ENCODE data around the gene CUL4A.
A peak's percentile ranks its signal among the peaks of the same experiment; 100 is the strongest.
"Not testable (repeated sequence)": the region's sequence is repeated elsewhere in the genome, so short reads cannot be mapped to it uniquely, and the experiment has no call there.

The CUL4A gene

DNA sequence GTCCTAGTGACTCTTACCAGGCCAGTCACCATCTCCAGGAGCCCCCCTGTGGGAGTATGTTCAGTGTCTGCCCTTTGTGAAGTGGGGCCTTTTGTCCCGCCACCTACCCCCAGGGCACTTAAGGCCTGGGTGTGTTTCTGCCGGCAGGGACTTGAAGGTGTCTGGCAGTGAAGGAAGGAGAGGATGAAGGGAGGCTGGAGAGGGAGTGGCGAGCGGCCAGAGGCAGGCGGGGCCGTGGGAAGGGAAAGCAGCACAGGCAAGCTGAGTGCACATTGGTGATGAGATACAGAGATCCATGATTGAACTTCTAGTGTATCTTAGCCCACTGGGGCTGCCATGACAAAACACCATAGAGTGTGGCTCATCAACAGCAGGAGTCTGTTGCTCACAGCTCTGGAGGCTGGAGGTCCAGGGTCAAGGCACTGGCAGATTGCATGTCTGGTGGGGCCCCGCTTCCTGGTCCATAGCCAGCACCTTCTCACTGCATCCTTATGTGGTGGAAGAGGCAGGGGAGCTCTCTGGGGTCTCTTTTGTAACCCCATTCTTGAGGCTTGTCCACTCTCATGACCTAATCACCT, 17.5 kb downstream of the CUL4A start:
- DNase-seq (ENCODE audit: insufficient read length, low spot score) (no peak), FAIRE-seq (no peak)
- TF ChIP-seq POLR2A (IDR thresholded peaks at IDR 0.05; ENCODE audit: low read depth, low read length), result no peak

DNA sequence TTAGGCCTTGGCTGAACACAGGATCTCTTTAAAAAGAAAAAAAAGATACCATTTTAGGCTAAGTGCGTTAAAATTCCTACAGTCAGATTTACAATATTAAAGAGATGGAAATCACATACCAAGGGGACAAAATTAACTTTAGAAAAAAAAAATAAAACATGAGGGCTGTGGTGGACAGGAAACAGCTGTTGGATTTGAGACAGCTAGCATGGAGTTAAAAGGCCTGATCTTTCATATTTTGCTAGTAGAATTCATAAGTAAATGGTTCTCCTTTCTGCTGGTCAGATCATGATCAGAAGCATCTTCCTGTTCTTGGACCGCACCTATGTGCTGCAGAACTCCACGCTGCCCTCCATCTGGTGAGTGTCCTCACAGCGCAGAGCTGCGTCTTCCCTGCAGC, 19.7 kb downstream of the CUL4A start:
- FAIRE-seq, result no peak
- TF ChIP-seq POLR2A (IDR thresholded peaks at IDR 0.05; ENCODE audit: low read depth, low read length), result no peak
- no peak for DNase-seq (ENCODE audit: insufficient read length, low spot score)

DNA sequence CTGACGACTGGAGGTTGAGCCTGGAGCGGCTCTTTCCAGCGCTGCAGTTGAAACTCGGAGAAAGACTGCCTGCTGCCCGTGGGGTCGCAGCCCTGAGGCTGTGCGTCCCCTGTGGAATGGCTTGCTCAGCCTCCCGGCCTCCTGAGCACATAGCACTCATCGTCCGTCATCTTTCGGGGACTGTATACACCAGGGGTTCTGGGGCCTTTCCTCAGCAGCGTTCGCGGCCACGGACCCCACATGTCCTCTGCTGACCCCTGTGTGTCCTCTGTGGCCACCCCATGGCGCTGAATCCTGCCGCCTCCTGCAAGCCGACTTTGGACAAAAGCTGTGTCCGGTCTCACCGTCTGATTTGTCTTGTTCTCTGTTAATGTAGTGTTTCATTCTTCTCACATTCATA, 20.4 kb downstream of the CUL4A start:
- no peak for DNase-seq (ENCODE audit: insufficient read length, low spot score)
- TF ChIP-seq POLR2A (IDR thresholded peaks at IDR 0.05; ENCODE audit: low read depth, low read length), result no peak
- FAIRE-seq, result no peak

DNA sequence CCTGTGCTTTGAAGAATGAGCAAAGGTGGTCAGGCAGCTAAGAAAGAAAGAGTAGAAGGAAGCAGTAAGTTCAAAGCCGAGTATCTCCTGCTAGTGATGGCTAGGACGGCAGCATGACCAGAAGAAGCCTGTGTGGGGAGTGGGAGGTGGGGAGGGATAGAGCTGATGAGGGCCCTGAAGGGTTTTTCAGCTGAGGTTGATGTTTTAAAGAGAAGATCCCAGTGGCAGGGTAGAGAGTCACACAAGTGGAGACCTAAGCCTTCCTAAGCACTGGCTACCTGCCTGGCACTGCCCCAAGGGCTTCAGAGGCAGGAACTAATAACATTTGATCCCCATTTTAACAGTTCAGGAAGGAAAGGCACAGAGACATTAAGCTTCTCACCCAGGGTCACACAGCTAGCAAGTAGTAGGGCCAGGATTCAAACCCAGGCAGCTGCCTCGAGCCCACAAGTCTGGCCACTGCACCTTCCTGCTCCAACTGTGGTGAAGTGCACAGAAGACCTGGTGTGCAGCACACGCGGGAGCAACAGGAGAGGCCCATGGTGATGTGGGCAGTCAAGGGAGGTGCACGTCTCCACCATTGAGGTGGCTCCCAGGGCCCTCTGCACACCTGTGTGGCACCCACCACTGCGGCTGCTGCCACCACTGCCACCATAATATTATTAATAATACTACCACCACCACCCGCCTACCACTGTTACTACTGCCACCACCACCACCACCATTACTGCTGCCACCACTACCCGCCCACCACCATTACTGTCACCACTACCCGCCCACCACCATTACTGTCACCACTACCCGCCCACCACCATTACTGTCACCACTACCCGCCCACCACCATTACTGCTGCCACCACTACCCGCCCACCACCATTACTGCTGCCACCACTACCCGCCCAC, 22.1 kb downstream of the CUL4A start:
- DNase-seq (ENCODE audit: insufficient read length, low spot score) (no peak), FAIRE-seq (peak; percentile 45)
- no peak for TF ChIP-seq POLR2A (IDR thresholded peaks at IDR 0.05; ENCODE audit: low read depth, low read length)

DNA sequence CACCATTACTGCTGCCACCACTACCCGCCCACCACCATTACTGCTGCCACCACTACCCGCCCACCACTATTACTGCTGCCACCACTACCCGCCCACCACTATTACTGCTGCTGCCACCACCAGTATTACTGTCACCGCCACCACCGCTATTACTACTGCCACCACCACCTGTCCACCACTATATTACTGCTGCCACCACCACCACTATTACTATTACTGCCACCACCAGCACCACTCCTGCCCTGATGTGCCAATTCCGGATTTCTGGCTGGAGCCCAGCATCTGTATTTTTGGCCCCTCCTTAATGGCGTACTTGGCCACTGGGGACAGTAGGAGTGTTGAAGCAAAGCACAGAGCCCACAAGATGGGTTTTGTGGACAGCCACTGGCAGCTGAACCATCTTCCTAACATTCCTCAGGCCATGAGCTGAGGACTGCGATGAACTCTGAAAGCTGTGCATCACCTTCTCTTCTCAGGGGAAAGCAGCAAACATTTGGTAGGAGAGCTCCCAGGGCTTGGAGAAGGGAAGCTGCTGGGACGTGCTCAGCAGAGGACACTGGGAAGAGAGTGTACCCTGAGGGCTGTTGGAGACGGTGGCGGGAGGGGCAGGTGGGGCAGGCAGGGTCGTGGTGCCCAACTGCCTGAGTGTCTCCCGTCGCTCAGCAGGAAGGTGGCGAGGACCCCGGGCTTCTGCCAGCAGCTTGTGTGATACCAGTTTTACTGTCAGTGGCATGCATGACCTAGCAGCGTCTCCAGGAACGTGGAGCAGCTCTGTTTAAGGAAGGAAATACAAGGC, 23.0 kb downstream of the CUL4A start:
- DNase-seq (ENCODE audit: insufficient read length, low spot score) (no peak), FAIRE-seq (no peak)
- no peak for TF ChIP-seq POLR2A (IDR thresholded peaks at IDR 0.05; ENCODE audit: low read depth, low read length)

DNA sequence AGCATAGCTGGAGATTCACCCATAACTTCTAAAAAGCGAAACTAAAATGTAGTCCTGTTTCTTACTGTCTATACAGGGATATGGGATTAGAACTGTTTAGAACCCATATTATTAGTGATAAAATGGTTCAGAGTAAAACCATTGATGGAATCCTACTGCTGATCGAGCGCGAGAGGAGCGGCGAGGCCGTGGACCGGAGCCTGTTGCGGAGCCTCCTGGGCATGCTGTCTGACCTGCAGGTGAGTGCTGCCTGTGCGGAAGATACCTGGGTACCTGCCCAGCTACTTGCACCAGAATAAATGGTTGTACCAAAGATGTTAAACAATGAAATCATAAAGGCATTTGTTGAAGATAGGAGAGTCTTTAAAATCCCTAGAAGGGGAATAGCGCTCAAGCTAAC, 23.7 kb downstream of the CUL4A start:
- FAIRE-seq (no peak), DNase-seq (ENCODE audit: insufficient read length, low spot score) (no peak)
- no peak for TF ChIP-seq POLR2A (IDR thresholded peaks at IDR 0.05; ENCODE audit: low read depth, low read length)

DNA sequence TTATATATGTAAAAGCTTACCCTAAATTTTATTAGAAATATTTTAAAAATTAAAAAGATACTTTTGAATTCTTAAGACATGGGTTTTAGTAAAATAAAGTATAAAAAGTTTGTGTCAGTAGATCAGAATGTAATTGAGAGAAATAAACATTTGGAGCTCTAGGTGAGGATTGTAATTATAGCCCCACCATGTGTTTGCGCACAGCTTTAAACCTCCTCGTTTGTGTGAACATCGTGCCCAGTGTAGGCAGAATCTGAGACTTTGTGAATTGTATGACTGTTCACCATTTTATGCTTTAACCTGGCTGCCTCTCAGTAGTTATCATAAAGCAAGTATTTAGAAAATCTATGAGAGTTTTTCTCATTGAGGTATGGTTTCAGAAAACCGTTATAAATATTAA, 29.1 kb downstream of the CUL4A start:
- no peak for FAIRE-seq
- DNase-seq (ENCODE audit: insufficient read length, low spot score), result no peak
- no peak for TF ChIP-seq POLR2A (IDR thresholded peaks at IDR 0.05; ENCODE audit: low read depth, low read length)

DNA sequence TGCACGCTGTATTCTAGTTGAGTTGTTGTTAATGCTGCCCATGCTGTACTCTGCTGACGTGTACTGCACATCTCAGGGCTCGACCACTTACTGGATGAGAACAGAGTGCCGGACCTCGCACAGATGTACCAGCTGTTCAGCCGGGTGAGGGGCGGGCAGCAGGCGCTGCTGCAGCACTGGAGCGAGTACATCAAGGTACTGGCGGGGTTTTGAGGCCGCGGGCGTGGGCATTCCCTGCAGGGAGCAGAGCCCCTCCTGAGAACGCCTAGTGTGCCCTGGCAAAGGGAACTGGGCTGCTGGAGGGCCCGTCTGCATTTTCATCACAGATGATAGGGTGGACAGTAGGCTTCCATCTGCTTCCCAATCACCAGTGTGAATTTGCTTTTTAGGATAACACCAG, 29.9 kb downstream of the CUL4A start:
- no peak for TF ChIP-seq POLR2A (IDR thresholded peaks at IDR 0.05; ENCODE audit: low read depth, low read length)
- DNase-seq (ENCODE audit: insufficient read length, low spot score) (no peak), FAIRE-seq (no peak)

DNA sequence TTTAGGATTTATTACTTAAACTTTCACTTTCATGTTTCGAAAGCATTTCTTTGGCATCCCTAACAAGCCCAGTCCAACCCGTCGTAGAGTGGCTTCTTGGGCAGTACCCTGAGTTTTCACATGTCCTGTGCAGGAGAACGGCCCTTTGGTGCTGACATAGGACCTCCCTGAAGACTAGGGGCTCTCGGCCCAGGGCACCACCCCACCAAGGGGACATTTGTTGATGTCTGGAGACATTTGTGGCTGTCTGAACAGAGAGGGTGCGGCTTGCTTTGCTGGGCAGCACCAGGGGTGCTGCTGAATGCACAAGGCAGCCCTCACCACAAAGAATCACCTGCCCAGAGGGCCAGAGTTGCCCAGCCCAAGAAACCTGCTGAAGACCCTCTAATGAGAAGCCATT, 30.6 kb downstream of the CUL4A start:
- FAIRE-seq, result no peak

DNA sequence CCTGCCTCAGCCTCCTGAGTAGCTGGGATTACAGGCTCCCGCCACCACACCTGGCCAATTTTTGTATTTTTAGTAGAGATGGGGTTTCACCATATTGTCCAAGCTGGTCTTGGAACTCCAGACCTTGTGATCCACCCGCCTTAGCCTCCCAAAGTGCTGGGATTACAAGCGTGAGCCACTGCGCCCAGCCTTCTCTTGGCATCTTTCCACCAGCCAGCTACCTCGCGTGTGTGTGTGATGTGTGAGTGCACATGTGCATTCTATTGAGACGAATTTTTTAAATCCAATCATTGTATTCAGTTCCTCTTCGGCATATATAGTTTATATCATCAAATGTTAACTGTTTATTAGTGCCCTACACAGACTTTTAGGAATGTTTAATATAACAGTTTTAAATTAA, 32.2 kb downstream of the CUL4A start:
- not testable (repeated sequence) for DNase-seq (ENCODE audit: insufficient read length, low spot score); FAIRE-seq

More for the DNA sequence above, 30.6 kb downstream of the CUL4A start:
- DNase-seq (ENCODE audit: insufficient read length, low spot score), result no peak
- TF ChIP-seq POLR2A (IDR thresholded peaks at IDR 0.05; ENCODE audit: low read depth, low read length), result no peak

DNA sequence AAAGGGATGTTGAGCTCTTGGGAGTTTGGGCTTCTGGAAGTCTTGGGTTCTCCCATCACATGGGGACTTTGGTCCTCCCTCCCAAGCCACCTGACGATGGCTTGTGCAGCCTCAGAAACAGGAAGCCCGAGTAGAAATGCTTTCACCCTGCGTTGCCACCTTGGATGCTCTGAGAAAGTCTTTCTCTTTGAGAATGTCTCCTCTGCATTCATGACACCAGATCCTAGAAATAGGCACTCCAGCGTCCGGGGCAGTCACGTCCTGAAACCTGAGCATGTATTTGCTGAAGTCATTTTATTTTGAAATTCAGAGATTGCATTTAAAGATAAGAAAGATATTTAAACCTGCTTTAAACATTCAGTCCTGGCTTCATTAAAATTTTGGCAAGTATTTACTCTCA, 34.4 kb downstream of the CUL4A start:
- TF ChIP-seq POLR2A (IDR thresholded peaks at IDR 0.05; ENCODE audit: low read depth, low read length), result no peak
- FAIRE-seq, result no peak
- DNase-seq (ENCODE audit: insufficient read length, low spot score), result no peak

DNA sequence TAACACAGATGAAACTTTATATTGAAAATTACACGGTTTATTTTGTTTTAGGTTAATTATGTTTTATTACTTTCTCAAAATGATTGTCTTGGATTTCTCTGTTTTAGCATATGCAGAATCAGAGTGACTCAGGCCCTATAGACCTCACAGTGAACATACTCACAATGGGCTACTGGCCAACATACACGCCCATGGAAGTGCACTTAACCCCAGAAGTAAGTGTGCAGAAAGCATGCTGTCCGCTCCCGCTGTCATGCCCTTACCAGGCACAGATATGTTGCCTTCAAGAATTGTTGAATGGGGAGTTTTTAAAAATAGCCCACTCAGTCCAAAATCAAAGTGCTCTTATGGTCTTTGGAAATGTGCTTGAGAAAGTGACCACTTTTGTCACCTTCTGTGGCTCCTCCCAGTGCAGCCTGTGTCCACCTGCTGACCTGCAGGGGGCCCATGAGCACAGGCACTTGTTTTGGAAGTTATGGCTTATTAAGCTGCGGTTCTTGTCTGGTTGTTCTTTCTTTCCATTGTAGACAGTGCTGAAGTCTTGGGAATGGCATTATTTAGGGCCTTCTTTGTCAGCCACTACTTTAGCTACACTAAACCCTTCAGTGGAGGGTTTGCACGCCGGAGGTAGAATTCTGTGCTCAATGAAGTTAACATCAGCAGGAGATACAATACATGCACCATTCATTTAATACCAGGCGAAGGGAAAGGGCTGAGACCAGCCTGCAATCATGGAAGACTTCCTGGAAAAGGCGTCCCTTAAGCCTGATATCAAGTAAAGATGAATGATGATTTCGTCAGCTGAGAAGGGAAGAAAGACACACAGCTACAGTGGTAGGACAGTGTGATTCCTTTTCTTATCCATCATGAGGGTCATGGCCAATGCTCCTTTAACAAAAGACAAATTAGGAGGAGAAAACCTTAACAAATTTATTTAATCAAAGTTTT, 36.7 kb downstream of the CUL4A start:
- DNase-seq (ENCODE audit: insufficient read length, low spot score), result no peak

DNA sequence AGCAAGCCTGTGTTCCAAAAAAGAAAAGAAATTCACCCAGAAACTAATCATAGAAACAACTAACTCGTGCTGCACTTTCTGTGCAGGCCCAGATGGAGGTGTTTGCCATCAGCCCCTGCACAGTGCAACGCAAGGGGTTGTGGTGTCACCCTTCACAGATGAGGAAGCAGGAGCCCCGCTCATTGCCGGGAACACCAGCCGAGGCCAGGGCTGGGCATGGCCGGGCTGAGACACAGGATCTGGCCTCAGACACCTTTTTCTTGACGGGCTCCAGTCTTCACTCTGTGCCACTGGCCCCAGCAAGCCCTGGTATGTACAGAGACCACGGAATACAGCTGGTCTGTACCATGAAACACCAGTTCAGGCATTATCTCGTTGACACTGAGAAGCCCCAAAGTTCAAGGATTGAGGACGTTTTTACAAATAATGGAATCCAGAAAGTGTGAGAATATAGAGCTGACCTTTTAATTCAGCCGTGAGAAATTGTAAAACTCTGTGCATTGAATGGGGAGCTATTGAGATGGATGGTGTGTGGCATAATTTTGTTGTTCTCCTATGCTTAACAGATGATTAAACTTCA, 43.2 kb downstream of the CUL4A start:
- no peak for TF ChIP-seq POLR2A (IDR thresholded peaks at IDR 0.05; ENCODE audit: low read depth, low read length)
- no peak for FAIRE-seq
- DNase-seq (ENCODE audit: insufficient read length, low spot score), result no peak

More for the DNA sequence above, 36.7 kb downstream of the CUL4A start:
- no peak for TF ChIP-seq POLR2A (IDR thresholded peaks at IDR 0.05; ENCODE audit: low read depth, low read length)
- no peak for FAIRE-seq

DNA sequence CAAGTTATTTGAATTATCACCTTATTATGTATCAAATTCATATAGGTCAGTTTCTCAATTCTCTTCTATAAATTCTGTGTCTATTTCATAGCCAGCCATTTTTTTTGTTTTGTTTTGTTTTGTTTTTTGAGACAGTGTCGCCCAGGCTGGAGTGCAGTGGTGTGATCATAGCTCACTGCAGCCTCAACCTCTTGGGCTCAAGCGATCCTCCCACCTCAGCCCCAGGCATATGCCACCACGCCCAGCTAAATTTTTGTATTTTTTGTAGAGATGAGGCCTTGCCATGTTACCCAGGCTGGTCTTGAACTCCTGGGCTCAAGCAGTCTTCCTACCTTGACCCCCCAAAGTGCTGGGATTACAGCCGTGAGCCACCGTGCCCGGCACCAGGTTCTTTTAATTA, 48.5 kb downstream of the CUL4A start:
- not testable (repeated sequence) for DNase-seq (ENCODE audit: insufficient read length, low spot score); FAIRE-seq

Measured in H54 (cell line).